ENCODE data around the gene PAPLN.

- TF ChIP-seq CTCF (conservative IDR thresholded peaks at IDR 0.05; ENCODE audit: low read depth in 2 of 2) (peak; percentile 63 to 81), EZH2 (IDR thresholded peaks at IDR 0.05; ENCODE audit: low read depth, unreplicated experiment) (no peak), POLR2AphosphoS5 (IDR thresholded peaks at IDR 0.05; ENCODE audit: low read depth) (no peak), REST (IDR thresholded peaks at IDR 0.05; ENCODE audit: unreplicated experiment) (no peak), JUNB (IDR thresholded peaks at IDR 0.05; ENCODE audit: unreplicated experiment) (no peak), ZNF331 (CRISPR knock-in tag; IDR thresholded peaks at IDR 0.05; ENCODE audit: low read depth) (no peak), ETS1 (IDR thresholded peaks at IDR 0.05) (no peak), ZNF462 (CRISPR knock-in tag; IDR thresholded peaks at IDR 0.05) (0 out of 2 replicates have a peak, but pooled peaks have one; percentile 38), EZH2phosphoT487 (IDR thresholded peaks at IDR 0.05; ENCODE audit: unreplicated experiment) (no peak), CREB1 (CRISPR knock-in tag; IDR thresholded peaks at IDR 0.05; ENCODE audit: low read depth) (no peak), NANOG (IDR thresholded peaks at IDR 0.05; ENCODE audit: borderline replicate concordance) (no peak)
Observed at GRCh38 chr14:73231981-73232851, 5.1 kb upstream of the PAPLN start.

Measured in GM23338 (cell line).